Measurements from ENCODE around the gene ARID4B. TPM values are rescaled to one million over a fixed set of nuclear protein-coding genes. Genes with fewer than 3 reads are reported as not detected.
"Not testable (repeated sequence)": the region's sequence is repeated elsewhere in the genome, so short reads cannot be mapped to it uniquely, and the experiment has no call there.

The ARID4B gene
- total RNA-seq, 2 donors from 2014 or later, result 74.2 to 79.2 TPM

GRCh38 chr1:235229868-235230267 is 98.1 kb downstream of the ARID4B start:
- Mint-ChIP-seq H3K27ac (no peak overlapping the region), H3K4me3 (no peak overlapping the region), H3K36me3 (peaks cover 17% of the 10 kb centered on the region), H3K27me3 (no peaks in the 10 kb centered on the region), H3K4me1 (ENCODE audit: low read depth in 2 of 2) (peaks cover 3 to 6% of the 10 kb centered on the region in 2 donors), H3K9me3 (no peaks in the 10 kb centered on the region)
- ATAC-seq, result no peak
- DNase-seq (ENCODE audit: low spot score), result no peak

GRCh38 chr1:235227414-235227813 is 100.6 kb downstream of the ARID4B start:
- DNase-seq (ENCODE audit: low spot score), result no peak
- H3K4me3 Mint-ChIP-seq, result no peak overlapping the region
- H3K36me3 Mint-ChIP-seq, result peaks cover 19% of the 10 kb centered on the region
- ATAC-seq, result no peak
- no peaks in the 10 kb centered on the region for H3K9me3 Mint-ChIP-seq
- H3K27ac Mint-ChIP-seq, result peak overlapping the region in 1 of 2 donors; percentile 7
- no peaks in the 10 kb centered on the region for H3K27me3 Mint-ChIP-seq
- peaks cover 3 to 6% of the 10 kb centered on the region in 2 donors for H3K4me1 Mint-ChIP-seq (ENCODE audit: low read depth in 2 of 2)

- peak overlapping the region in 1 of 2 donors; percentile 7 for H3K27ac Mint-ChIP-seq
- no peak for DNase-seq (ENCODE audit: low spot score)
- H3K9me3 Mint-ChIP-seq, result no peaks in the 10 kb centered on the region
- no peak for ATAC-seq
- peaks cover 19% of the 10 kb centered on the region for H3K36me3 Mint-ChIP-seq
- H3K27me3 Mint-ChIP-seq, result no peaks in the 10 kb centered on the region
- H3K4me3 Mint-ChIP-seq, result no peak overlapping the region
- peaks cover 3 to 6% of the 10 kb centered on the region in 2 donors for H3K4me1 Mint-ChIP-seq (ENCODE audit: low read depth in 2 of 2)
Observed at GRCh38 chr1:235226933-235227332, 101.0 kb downstream of the ARID4B start.

GRCh38 chr1:235225299-235225698 is 102.7 kb downstream of the ARID4B start:
- no peak for ATAC-seq
- no peak for DNase-seq (ENCODE audit: low spot score)
- no peaks in the 10 kb centered on the region for H3K9me3 Mint-ChIP-seq
- H3K4me3 Mint-ChIP-seq, result no peak overlapping the region
- no peak overlapping the region for H3K27ac Mint-ChIP-seq
- H3K4me1 Mint-ChIP-seq (ENCODE audit: low read depth in 2 of 2), result peaks cover 3 to 6% of the 10 kb centered on the region in 2 donors
- no peaks in the 10 kb centered on the region for H3K27me3 Mint-ChIP-seq
- peaks cover 19% of the 10 kb centered on the region for H3K36me3 Mint-ChIP-seq

GRCh38 chr1:235221653-235222375 is 106.2 kb downstream of the ARID4B start:
- ATAC-seq, result no peak
- Mint-ChIP-seq H3K4me3 (no peak overlapping the region), H3K9me3 (no peaks in the 10 kb centered on the region), H3K27ac (no peak overlapping the region), H3K36me3 (peaks cover 7% of the 10 kb centered on the region), H3K27me3 (no peaks in the 10 kb centered on the region), H3K4me1 (ENCODE audit: low read depth in 2 of 2) (no peaks in the 10 kb centered on the region)
- no peak for DNase-seq (ENCODE audit: low spot score)

GRCh38 chr1:235215453-235215852 is 112.5 kb downstream of the ARID4B start:
- no peak for ATAC-seq

GRCh38 chr1:235214962-235215361 is 113.0 kb downstream of the ARID4B start:
- Mint-ChIP-seq H3K36me3 (peaks cover 11% of the 10 kb centered on the region), H3K4me1 (ENCODE audit: low read depth in 2 of 2) (peaks cover 0 to 10% of the 10 kb centered on the region in 2 donors)
- not testable (repeated sequence) for H3K27ac Mint-ChIP-seq; H3K4me3 Mint-ChIP-seq; ATAC-seq; DNase-seq (ENCODE audit: low spot score); H3K9me3 Mint-ChIP-seq; H3K27me3 Mint-ChIP-seq

More at GRCh38 chr1:235215453-235215852, 112.5 kb downstream of the ARID4B start:
- peaks cover 11% of the 10 kb centered on the region for H3K36me3 Mint-ChIP-seq
- peaks cover 0 to 10% of the 10 kb centered on the region in 2 donors for H3K4me1 Mint-ChIP-seq (ENCODE audit: low read depth in 2 of 2)
- no peak overlapping the region for H3K4me3 Mint-ChIP-seq
- DNase-seq (ENCODE audit: low spot score), result no peak
- no peaks in the 10 kb centered on the region for H3K9me3 Mint-ChIP-seq
- H3K27ac Mint-ChIP-seq, result no peak overlapping the region
- no peaks in the 10 kb centered on the region for H3K27me3 Mint-ChIP-seq

GRCh38 chr1:235213752-235214151 is 114.2 kb downstream of the ARID4B start:
- H3K27ac Mint-ChIP-seq, result peak overlapping the region in 1 of 2 donors; percentile 34
- no peak for ATAC-seq
- peaks cover 11% of the 10 kb centered on the region for H3K36me3 Mint-ChIP-seq
- no peaks in the 10 kb centered on the region for H3K27me3 Mint-ChIP-seq
- H3K9me3 Mint-ChIP-seq, result no peaks in the 10 kb centered on the region
- H3K4me1 Mint-ChIP-seq (ENCODE audit: low read depth in 2 of 2), result peaks cover 0 to 10% of the 10 kb centered on the region in 2 donors
- DNase-seq (ENCODE audit: low spot score), result no peak
- peak overlapping the region; percentile 35 for H3K4me3 Mint-ChIP-seq

GRCh38 chr1:235211517-235211916 is 116.5 kb downstream of the ARID4B start:
- H3K4me1 Mint-ChIP-seq (ENCODE audit: low read depth in 2 of 2), result peaks cover 6 to 19% of the 10 kb centered on the region in 2 donors
- H3K27me3 Mint-ChIP-seq, result no peaks in the 10 kb centered on the region
- no peak overlapping the region for H3K4me3 Mint-ChIP-seq
- peaks cover 16% of the 10 kb centered on the region for H3K36me3 Mint-ChIP-seq
- H3K9me3 Mint-ChIP-seq, result no peaks in the 10 kb centered on the region
- ATAC-seq (no peak), DNase-seq (ENCODE audit: low spot score) (no peak)
- peak overlapping the region in 1 of 2 donors; percentile 5 for H3K27ac Mint-ChIP-seq

GRCh38 chr1:235207209-235207565 is 120.8 kb downstream of the ARID4B start:
- no peaks in the 10 kb centered on the region for H3K9me3 Mint-ChIP-seq
- no peak overlapping the region for H3K4me3 Mint-ChIP-seq
- peaks cover 18% of the 10 kb centered on the region for H3K36me3 Mint-ChIP-seq
- H3K27ac Mint-ChIP-seq, result peak overlapping the region; percentile 5 to 14
- H3K4me1 Mint-ChIP-seq (ENCODE audit: low read depth in 2 of 2), result peaks cover 10 to 16% of the 10 kb centered on the region in 2 donors
- ATAC-seq (peak in 1 of 2 donors; percentile 66), DNase-seq (ENCODE audit: low spot score) (no peak)
- no peaks in the 10 kb centered on the region for H3K27me3 Mint-ChIP-seq

GRCh38 chr1:235206533-235207208 is 121.3 kb downstream of the ARID4B start:
- no peak for DNase-seq (ENCODE audit: low spot score)
- H3K9me3 Mint-ChIP-seq, result no peaks in the 10 kb centered on the region
- ATAC-seq, result peak; percentile 55 to 85
- peaks cover 10 to 14% of the 10 kb centered on the region in 2 donors for H3K4me1 Mint-ChIP-seq (ENCODE audit: low read depth in 2 of 2)
- H3K4me3 Mint-ChIP-seq, result no peak overlapping the region
- no peaks in the 10 kb centered on the region for H3K27me3 Mint-ChIP-seq
- H3K36me3 Mint-ChIP-seq, result peaks cover 15% of the 10 kb centered on the region
- peak overlapping the region; percentile 5 to 14 for H3K27ac Mint-ChIP-seq

- Mint-ChIP-seq H3K27me3 (no peaks in the 10 kb centered on the region), H3K27ac (no peak overlapping the region), H3K9me3 (no peaks in the 10 kb centered on the region), H3K4me3 (no peak overlapping the region), H3K36me3 (peaks cover 15% of the 10 kb centered on the region), H3K4me1 (ENCODE audit: low read depth in 2 of 2) (peaks cover 10 to 14% of the 10 kb centered on the region in 2 donors)
- ATAC-seq, result no peak
- no peak for DNase-seq (ENCODE audit: low spot score)
Observed at GRCh38 chr1:235205687-235206086, 122.3 kb downstream of the ARID4B start.

- H3K9me3 Mint-ChIP-seq, result no peaks in the 10 kb centered on the region
- ATAC-seq (no peak), DNase-seq (ENCODE audit: low spot score) (no peak)
- H3K4me3 Mint-ChIP-seq, result no peak overlapping the region
- H3K36me3 Mint-ChIP-seq, result peaks cover 15% of the 10 kb centered on the region
- no peaks in the 10 kb centered on the region for H3K27me3 Mint-ChIP-seq
- H3K27ac Mint-ChIP-seq, result no peak overlapping the region
- H3K4me1 Mint-ChIP-seq (ENCODE audit: low read depth in 2 of 2), result peaks cover 15% of the 10 kb centered on the region in 2 donors
Observed at GRCh38 chr1:235203428-235203827, 124.6 kb downstream of the ARID4B start.

- not testable (repeated sequence) for H3K27me3 Mint-ChIP-seq; DNase-seq (ENCODE audit: low spot score); H3K4me3 Mint-ChIP-seq; H3K27ac Mint-ChIP-seq; H3K9me3 Mint-ChIP-seq; ATAC-seq
- peaks cover 16 to 18% of the 10 kb centered on the region in 2 donors for H3K4me1 Mint-ChIP-seq (ENCODE audit: low read depth in 2 of 2)
- peaks cover 15% of the 10 kb centered on the region for H3K36me3 Mint-ChIP-seq
Observed at GRCh38 chr1:235202447-235202846, 125.5 kb downstream of the ARID4B start.

Data from natural killer cell treated with Interleukin-12 subunit alpha and Interleukin-12 subunit beta and Interleukin-15 and Interleukin-18, amount 100 ng/mL, for 72 hours (primary cell).